Measurements from ENCODE around the gene SPAG16. TPM values are rescaled to one million over a fixed set of nuclear protein-coding genes. Genes with fewer than 3 reads are reported as not detected.

Gene SPAG16
- total RNA-seq, 1 experiment from 2014 or later, result 13.0 TPM

DNA sequence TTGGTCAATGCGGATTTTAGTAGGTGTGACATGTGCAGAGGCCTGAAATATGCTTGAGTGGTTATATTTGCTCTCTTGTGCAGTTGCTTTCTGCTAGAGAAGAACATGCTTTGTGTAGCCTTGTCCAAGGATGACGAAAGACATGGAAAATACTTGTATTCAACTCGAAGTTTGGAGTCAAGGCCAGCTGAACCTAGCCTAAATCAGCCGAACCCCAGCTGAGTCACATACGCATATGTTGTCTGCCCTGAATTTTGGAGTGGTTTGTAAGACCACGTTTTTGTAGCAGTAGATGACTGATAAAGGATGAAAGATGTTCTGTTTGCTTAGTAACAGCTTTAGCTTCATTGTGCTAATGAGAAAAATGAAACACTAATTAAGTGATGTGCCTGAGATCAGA is 22.5 kb upstream of the SPAG16 start:
- POLR2A ChIA-PET, result no interaction called here

DNA sequence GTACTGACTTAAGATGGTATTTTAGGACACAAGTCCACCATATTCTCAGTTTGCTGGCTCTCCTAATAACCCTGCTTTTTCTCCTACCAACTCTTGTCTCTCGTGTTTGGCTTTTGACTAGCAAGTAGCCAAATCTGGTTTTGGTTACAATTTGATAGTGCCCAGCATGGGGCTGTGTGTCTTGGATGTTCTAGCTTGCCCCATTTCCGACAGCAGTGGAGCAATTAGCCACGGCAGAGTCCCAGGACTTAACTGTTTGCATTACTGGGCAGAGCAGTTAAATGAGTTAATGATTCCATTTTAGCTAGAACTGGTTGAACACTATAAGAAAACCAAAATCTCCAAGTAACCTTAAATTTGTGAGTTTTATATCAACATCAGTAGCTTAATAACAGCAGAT is 18.6 kb upstream of the SPAG16 start:
- BruUV-seq (replicated peaks), result no TSS peak
- no peak overlapping the region for H3K4me3 ChIP-seq (ENCODE audit: low read depth in 2 of 2, low read length in 2 of 2)
- in situ Hi-C loops (cut with HindIII; ENCODE audit: low pct_unique_long_range_greater_than_20kb, low sequenced_read_pairs) (no loop called here), intact Hi-C loops (cut with micrococcal nuclease; ENCODE audit: unreplicated experiment) (no loop called here)
- no peaks in the 10 kb centered on the region for H3K4me1 ChIP-seq (ENCODE audit: control insufficient read depth, insufficient read depth, low read length)
- H3K36me3 ChIP-seq (ENCODE audit: control insufficient read depth, insufficient read depth, low read length), result no peaks in the 10 kb centered on the region; the same call in 1 of the 2 replicates
- CTCF ChIA-PET, result no interaction called here
- no peaks in the 10 kb centered on the region for H3K9me3 ChIP-seq (ENCODE audit: control insufficient read depth, insufficient read depth, low read depth, low read length)
- H3K27ac ChIP-seq (ENCODE audit: low read length), result no peak overlapping the region
- POLR2A ChIA-PET, result no interaction called here
- DNase-seq (ENCODE audit: low read depth, low spot score), result no peak
- TF ChIP-seq, protein P1, sequence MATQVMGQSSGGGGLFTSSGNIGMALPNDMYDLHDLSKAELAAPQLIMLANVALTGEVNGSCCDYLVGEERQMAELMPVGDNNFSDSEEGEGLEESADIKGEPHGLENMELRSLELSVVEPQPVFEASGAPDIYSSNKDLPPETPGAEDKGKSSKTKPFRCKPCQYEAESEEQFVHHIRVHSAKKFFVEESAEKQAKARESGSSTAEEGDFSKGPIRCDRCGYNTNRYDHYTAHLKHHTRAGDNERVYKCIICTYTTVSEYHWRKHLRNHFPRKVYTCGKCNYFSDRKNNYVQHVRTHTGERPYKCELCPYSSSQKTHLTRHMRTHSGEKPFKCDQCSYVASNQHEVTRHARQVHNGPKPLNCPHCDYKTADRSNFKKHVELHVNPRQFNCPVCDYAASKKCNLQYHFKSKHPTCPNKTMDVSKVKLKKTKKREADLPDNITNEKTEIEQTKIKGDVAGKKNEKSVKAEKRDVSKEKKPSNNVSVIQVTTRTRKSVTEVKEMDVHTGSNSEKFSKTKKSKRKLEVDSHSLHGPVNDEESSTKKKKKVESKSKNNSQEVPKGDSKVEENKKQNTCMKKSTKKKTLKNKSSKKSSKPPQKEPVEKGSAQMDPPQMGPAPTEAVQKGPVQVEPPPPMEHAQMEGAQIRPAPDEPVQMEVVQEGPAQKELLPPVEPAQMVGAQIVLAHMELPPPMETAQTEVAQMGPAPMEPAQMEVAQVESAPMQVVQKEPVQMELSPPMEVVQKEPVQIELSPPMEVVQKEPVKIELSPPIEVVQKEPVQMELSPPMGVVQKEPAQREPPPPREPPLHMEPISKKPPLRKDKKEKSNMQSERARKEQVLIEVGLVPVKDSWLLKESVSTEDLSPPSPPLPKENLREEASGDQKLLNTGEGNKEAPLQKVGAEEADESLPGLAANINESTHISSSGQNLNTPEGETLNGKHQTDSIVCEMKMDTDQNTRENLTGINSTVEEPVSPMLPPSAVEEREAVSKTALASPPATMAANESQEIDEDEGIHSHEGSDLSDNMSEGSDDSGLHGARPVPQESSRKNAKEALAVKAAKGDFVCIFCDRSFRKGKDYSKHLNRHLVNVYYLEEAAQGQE (IDR thresholded peaks at IDR 0.05; ENCODE audit: insufficient read depth in 1 of 2, low read depth in 2 of 2, low read length in 1 of 2), result no peak
- no peak for TF ChIP-seq TCF7L2 (IDR thresholded peaks at IDR 0.05; ENCODE audit: low read depth, low read length)
- no peak for TF ChIP-seq SIN3A (IDR thresholded peaks at IDR 0.05; ENCODE audit: borderline replicate concordance, insufficient read depth, low read depth, low read length)
- no peak for TF ChIP-seq CTCF (IDR thresholded peaks at IDR 0.05)
- TF ChIP-seq POLR2AphosphoS5 (IDR thresholded peaks at IDR 0.05; ENCODE audit: low read depth, low read length), result no peak
- H3K27me3 ChIP-seq (ENCODE audit: control insufficient read depth, insufficient read depth, low read length), result no peaks in the 10 kb centered on the region
- ATAC-seq, result no peak

More for the DNA sequence above, 22.5 kb upstream of the SPAG16 start:
- no peaks in the 10 kb centered on the region for H3K27me3 ChIP-seq (ENCODE audit: control insufficient read depth, insufficient read depth, low read length)
- no peak overlapping the region for H3K27ac ChIP-seq (ENCODE audit: low read length)
- no TSS peak for BruUV-seq (replicated peaks)
- H3K4me1 ChIP-seq (ENCODE audit: control insufficient read depth, insufficient read depth, low read length), result no peaks in the 10 kb centered on the region
- H3K9me3 ChIP-seq (ENCODE audit: control insufficient read depth, insufficient read depth, low read depth, low read length), result no peaks in the 10 kb centered on the region
- DNase-seq (ENCODE audit: low read depth, low spot score), result no peak
- no peak overlapping the region for H3K4me3 ChIP-seq (ENCODE audit: low read depth in 2 of 2, low read length in 2 of 2)
- in situ Hi-C loops (cut with HindIII; ENCODE audit: low pct_unique_long_range_greater_than_20kb, low sequenced_read_pairs), result no loop called here
- CTCF ChIA-PET, result no interaction called here
- intact Hi-C loops (cut with micrococcal nuclease; ENCODE audit: unreplicated experiment), result no loop called here
- ATAC-seq, result no peak
- TF ChIP-seq CTCF (IDR thresholded peaks at IDR 0.05), result no peak
- no peak for TF ChIP-seq SIN3A (IDR thresholded peaks at IDR 0.05; ENCODE audit: borderline replicate concordance, insufficient read depth, low read depth, low read length)
- no peak for TF ChIP-seq TCF7L2 (IDR thresholded peaks at IDR 0.05; ENCODE audit: low read depth, low read length)
- TF ChIP-seq POLR2AphosphoS5 (IDR thresholded peaks at IDR 0.05; ENCODE audit: low read depth, low read length), result no peak
- TF ChIP-seq, protein P1 (IDR thresholded peaks at IDR 0.05; ENCODE audit: insufficient read depth in 1 of 2, low read depth in 2 of 2, low read length in 1 of 2), result no peak
- H3K36me3 ChIP-seq (ENCODE audit: control insufficient read depth, insufficient read depth, low read length), result no peaks in the 10 kb centered on the region

Measured in Panc1 (cell line).